HG02885 (cell line): ENCODE results near the gene CRKL.
"Not testable (repeated sequence)": the region's sequence is repeated elsewhere in the genome, so short reads cannot be mapped to it uniquely, and the experiment has no call there.

Source experiments
- ATAC-seq: cut with Tn5 transposase; IDR thresholded peaks from one replicate; pipeline ENCODE4 v1.9.1; 2021; ENCODE audit warnings: mild to moderate bottlenecking; ENCODE audit not compliant: unreplicated experiment, poor library complexity

The CRKL gene

GRCh38 chr22:20930435-20930834 is 13.2 kb downstream of the CRKL start:
- not testable (repeated sequence) for ATAC-seq

DNA sequence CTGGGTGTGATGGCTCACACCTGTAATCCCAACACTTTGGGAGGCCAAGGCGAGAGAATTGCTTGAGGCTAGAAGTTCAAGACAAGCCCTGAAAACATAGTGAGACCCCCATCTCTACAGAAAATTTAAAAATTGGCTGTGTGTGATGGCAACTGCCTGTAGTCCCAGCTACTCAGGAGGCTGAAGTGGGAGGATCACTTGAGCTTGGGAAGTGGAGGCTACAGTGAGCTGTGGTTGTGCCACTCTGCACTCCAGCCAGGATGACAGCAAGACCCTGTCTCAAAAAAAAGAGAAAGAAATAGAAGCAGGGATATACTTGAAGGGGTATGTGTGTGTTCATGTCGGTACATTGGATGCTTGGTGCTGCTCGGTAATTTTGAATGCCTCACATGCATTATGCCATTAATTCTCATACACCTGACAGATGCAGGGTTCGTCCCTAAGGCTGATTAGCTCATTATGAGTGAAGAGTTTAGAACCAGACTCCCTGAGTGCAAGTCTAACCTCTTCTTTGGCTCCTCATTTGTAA is 14.0 kb downstream of the CRKL start:
- ATAC-seq = no peak

- ATAC-seq = no peak
Measured at GRCh38 chr22:20933910-20934309, 16.7 kb downstream of the CRKL start.

- ATAC-seq = not testable (repeated sequence)
Measured at GRCh38 chr22:20935049-20935448, 17.8 kb downstream of the CRKL start.

- not testable (repeated sequence) for ATAC-seq
Measured at GRCh38 chr22:20935780-20936539, 18.8 kb downstream of the CRKL start.

DNA sequence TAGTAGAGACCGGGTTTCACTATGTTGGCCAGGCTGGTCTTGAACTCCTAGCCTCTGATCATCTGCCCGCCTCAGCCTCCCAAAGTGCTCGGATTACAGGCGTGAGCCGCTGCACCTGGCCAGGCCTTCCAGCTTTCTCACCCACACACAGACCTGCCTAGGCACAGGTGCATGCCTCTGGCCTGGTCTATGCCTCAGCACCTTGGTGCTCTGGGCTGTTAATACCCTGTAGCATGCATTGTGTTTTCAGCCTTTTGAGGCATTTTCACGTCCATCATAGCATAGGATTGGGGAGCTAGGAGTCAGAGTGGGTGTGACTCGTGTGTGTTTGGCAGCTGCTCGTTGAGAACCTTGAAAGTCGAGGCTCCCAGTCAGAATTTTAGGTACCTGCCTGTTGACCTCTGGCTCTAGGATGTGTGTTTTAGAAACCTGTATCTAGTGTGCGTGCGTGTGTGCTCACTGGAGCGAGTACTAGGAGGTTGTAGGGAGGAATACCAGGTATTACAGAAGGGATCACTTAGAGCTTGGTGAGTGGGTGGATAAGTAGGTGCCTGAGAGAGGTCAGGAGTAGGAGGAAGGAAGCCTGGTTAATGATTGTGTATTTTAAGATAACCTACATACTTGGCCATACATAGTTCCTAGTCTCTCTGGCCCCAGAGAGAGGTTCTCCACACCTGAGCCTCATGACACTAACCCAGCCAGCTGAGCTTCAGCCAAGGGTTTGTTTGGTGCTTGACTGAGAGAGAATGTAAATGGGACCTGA is 20.0 kb downstream of the CRKL start:
- no peak for ATAC-seq

DNA sequence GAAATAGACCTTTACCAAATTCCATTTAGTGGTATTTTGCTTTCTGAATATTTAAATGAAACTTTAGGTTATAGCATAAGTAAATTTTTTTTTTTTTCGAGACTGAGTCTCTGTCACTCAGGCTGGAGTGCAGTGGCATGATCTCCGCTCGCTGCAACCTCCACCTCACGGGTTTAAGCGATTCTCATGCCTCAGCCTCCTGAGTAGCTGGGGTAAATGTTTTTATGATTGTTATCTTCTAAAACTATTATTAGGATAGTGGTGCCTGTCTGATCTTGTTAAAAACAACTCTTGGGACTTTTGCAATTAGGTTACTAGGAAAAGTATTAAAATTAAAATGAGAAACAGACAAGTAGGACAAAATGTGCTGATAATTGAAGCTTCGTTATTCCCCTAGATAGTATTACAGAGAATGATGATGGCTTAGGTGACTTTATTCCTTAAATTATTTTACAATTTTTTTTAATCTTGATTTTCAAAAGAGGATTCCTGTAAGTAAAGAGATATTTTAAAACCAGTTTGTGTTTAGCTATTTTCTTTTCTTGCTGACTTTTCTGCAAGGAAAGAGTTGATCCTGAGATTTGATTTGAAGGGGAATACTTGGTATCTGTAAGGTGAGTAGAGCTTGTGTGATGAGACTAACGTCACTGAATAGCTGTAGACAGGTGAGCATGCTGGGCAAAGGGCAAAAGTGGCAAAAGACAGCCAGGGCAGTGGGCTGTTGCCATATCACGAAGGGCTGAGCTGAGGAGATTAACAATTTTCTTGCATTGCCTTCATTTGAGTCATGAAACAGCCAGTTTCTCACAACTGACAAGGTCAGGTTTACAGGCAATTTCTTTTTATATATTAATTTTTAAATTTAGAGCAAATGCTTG is 20.8 kb downstream of the CRKL start:
- ATAC-seq = no peak

DNA sequence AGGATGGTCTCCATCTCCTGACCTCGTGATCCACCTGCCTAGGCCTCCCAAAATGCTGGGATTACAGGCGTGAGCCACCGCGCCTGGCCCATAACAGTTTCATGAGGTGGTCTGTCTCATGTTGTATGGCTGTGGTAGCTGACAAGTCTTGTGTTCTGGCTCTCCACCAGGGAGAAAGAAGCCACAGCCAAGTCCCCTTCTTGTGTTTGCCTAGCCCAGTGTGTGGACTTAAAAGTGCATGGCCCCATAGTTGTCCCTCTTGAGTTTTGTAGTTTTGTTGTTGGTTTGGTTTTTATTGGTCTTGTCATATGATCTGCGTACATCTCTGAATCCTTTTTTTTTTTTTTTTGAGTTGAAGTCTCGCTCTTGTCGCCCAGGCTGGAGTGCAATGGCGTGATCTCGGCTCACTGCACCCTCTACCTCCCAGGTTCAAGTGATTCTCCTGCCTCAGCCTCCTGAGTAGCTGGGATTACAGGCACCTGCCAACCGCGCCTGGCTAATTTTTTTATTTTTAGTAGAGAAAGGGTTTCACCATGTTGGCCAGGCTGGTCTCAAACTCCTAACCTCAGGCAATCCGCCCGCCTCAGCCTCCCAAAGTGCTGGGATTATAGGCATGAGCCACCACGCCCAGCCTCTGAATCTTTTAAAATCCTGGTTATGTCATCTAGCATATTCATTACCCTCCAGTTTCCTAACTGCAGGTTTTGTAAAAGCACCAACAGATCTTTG is 22.4 kb downstream of the CRKL start:
- not testable (repeated sequence) for ATAC-seq

- no peak for ATAC-seq
Measured at GRCh38 chr22:20940186-20940651, 23.0 kb downstream of the CRKL start.

DNA sequence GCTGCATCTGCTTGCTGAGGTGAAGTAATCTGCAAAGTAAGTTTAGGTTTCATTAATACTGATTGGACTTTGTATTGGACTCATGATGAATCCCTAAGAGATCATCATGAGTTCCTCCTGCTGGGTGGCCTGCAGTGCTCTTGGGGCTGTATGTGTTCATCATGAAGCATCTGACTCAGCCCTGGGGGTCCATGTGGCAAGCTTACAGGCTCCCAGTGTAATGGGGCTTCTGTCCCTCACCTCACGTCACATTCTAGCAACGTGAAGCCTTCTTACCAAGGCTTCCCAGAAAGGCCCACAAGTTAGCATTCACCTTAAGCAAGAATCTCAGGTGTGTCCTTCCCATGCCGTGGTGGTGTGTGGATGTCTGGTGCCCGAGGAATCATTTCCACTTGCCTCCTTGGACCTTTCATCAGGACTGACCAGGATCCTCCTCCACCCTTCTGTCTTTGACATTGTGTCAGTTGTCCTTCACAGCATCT is 23.7 kb downstream of the CRKL start:
- ATAC-seq = no peak

GRCh38 chr22:20942203-20942902 is 25.1 kb downstream of the CRKL start:
- ATAC-seq = not testable (repeated sequence)

GRCh38 chr22:20943104-20943933 is 26.1 kb downstream of the CRKL start:
- ATAC-seq = no peak

- ATAC-seq = no peak
Measured at GRCh38 chr22:20944042-20944441, 26.8 kb downstream of the CRKL start.

- no peak for ATAC-seq
Measured at GRCh38 chr22:20945578-20945934, 28.3 kb downstream of the CRKL start.

DNA sequence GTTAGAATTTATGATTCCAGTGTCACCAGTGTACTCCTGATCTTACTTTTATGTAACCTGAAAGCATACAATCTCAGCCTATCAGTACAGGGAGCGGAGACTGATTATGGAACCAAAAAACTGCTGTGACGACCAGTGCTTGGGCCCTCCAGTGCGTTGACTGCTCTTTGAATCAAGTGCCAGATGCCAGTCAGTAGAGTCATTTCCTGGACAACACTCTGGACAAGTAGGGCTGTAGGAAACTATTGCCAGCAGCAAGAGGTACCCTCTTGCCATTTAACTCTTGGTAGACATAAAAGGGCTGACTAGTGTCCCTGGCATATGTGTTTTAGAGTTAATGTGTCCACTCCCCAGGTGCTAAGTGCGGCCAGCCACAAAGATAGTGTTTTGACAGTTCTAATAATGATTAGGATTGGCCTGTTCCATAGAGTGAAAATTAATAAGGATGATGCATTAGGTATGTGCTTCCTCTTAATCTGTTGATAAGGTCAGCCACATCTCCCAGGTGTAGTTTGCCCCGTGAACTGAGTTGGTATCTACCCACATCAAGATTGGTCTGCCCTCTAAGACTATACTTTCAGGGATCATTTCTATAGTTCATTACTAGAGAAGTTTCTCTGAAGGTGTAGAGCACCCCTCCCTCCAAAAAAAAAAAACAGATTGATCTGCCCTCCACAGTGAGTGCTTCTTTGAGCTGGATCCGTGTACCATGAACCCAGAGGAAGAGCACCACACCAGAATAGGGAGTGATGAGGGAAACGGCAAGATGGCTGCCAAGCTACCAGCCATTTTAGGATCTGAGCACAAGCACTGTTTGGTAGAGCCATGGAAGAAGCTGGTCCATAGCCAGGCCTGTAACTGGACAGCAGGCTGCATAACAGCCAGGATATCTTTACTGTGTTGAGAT is 29.1 kb downstream of the CRKL start:
- no peak for ATAC-seq

- ATAC-seq = no peak
Measured at GRCh38 chr22:20946991-20947390, 29.8 kb downstream of the CRKL start.

- ATAC-seq = no peak
Measured at GRCh38 chr22:20948450-20948849, 31.2 kb downstream of the CRKL start.
